GM12872 (cell line): ENCODE data around the gene HYAL1.

Source experiments
- TF ChIP-seq, protein P1 (sequence below): IDR thresholded peaks from 3 replicates; pipeline ENCODE4 v1.5.1; 2011; ENCODE audit warnings: low read depth, mild to moderate bottlenecking, low read length, moderate library complexity; ENCODE audit not compliant: insufficient read depth

HYAL1 gene

DNA sequence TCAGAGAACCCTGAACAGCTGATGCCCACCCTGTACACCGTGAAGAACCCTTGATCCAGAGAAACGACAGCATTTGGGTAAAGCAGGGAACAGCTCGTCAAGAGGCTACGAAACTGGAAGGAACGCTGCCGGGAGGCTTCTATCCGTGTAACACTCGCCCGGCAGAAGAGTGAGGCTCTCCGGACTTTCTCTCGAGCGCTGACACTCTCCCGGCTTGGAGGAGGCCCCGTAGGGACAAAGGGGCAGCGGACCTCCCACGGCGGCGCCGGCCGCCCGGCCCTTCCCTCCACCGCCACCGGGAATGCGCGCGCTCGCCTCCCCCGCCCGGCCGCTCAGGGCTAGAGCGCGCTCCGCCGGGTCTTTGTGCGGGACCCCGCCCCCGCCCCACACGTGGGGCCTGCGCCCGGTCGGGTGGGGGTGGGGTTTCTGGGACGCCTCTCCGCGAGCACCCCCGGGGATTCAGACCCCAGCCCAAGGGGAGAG, 17.5 kb upstream of the HYAL1 start:
- TF ChIP-seq, protein P1, sequence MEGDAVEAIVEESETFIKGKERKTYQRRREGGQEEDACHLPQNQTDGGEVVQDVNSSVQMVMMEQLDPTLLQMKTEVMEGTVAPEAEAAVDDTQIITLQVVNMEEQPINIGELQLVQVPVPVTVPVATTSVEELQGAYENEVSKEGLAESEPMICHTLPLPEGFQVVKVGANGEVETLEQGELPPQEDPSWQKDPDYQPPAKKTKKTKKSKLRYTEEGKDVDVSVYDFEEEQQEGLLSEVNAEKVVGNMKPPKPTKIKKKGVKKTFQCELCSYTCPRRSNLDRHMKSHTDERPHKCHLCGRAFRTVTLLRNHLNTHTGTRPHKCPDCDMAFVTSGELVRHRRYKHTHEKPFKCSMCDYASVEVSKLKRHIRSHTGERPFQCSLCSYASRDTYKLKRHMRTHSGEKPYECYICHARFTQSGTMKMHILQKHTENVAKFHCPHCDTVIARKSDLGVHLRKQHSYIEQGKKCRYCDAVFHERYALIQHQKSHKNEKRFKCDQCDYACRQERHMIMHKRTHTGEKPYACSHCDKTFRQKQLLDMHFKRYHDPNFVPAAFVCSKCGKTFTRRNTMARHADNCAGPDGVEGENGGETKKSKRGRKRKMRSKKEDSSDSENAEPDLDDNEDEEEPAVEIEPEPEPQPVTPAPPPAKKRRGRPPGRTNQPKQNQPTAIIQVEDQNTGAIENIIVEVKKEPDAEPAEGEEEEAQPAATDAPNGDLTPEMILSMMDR = no peak

DNA sequence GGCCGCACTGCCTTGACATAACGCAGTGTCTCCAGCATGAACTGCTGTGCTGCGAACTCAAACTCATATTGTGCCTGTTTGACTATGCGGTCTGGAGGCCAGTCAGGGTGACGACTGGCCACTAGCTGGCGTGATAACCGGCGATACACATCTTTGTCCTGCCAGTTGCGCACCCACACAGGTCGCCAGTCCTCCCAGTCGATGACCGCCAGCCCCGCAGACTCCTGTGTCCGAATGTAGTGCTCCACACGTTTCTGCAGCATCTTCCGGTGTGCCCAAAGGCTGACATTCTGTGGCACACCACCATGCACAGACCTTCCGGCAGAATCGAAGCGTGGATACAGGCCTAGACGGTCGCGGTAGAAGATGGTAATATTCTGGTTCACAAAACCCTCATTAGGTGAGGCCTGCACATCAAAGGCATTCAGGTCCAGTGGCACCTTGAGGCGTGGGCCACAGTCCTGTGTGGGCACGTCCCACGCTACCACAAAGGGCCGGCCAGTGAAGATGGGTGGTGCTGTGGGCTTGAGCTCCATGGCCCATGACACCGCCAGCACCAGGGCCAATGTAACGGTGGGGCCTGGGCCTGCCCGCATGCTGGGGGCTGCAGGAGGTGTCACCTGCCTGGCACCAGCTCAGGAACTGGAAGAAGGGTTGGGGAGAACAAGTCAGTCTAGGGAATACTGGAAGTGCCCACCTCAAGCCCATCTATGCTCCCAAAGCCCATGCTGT, 16.7 kb upstream of the HYAL1 start:
- TF ChIP-seq, protein P1 = no peak

DNA sequence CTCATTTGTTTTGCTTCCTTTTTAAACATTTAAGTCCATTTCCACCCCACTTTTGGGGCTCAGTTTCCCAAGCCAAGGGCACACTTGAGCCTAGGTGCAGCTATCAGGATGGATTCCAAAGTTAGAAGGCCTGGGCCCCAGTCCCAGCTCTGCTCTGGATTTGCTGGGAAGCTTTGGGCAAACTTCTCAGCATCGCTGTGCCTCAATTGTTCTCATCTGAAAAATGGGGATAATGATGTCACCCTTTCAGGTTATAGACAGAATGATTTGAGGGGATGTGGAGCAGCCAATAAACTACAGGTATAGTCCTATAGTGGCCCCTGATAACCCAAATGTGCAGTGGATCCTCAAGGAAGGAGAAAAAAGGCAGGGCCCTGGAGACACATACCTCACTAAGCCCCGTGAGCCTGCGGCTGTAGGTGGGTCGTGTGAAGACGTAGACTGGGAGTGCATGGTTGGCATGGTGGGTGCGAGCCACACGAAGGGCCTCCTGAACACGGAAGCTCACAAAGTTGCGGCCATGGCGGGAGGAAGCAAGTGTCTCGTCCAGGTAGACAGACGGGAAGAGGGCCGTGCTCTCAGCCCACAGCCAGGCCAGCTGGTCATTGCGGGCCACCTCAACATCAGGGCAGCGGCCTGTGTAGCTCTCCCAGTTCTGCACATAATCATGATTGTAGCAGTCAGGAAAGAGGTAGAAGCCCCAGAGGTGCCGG, 16.0 kb upstream of the HYAL1 start:
- TF ChIP-seq, protein P1 = no peak

DNA sequence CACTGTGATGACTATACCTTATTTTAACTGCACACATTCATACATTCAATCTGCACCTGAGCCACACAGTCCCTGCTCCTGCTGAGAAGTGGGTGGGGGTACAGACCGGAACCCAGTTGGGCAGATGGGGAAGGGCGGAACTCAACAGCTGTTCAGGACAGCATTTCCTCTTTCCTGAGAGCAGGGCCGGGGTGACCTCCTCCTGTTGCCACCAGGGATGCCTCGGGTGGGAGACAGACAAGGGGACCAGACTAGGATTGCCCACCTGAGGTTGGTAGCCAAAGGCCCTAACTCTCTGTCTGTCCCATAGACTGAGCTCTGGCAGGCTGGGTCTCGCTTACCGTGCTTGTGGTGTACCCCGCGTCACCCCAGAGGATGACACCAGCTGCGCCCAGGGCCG, 15.2 kb upstream of the HYAL1 start:
- TF ChIP-seq, protein P1 = no peak

DNA sequence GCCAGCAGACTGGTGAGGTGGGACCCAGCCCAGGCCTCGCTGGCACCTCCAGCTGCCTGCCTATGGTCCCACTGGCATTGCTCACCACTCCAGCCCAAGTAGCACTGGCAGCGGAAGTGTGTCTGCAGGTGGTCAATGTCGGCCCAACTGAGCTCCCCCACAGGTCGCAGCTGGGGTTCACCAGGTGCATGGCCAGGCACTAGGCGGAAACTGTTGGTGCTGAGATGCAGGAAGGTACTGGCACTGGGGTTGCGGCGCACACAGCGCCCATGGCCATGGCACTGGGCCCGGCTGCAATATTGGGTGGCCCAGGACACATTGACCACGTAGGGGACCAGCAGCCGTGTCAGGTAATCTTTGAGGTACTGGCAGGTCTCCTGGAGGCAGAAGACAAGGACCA, 14.8 kb upstream of the HYAL1 start:
- TF ChIP-seq, protein P1 = no peak

DNA sequence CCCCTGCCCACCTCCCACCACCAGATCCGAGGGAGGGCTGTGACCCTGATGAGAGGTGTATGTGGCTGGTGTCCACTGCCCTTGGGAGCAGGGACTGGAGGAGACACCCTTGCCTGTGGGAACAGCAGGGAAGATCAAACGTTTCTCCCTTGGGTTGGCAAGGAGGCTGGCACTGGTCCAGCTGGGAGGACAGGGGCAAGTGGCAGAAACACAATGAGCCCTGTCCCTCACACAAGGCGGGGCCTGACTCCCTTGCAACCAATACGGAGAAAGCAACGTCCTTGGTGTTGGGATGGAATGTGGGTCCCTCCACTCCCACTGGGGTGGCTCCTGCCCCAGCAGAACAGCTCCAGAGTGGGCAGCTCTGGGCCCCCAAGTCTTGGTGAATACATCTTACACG, 13.9 kb upstream of the HYAL1 start:
- TF ChIP-seq, protein P1 = no peak

DNA sequence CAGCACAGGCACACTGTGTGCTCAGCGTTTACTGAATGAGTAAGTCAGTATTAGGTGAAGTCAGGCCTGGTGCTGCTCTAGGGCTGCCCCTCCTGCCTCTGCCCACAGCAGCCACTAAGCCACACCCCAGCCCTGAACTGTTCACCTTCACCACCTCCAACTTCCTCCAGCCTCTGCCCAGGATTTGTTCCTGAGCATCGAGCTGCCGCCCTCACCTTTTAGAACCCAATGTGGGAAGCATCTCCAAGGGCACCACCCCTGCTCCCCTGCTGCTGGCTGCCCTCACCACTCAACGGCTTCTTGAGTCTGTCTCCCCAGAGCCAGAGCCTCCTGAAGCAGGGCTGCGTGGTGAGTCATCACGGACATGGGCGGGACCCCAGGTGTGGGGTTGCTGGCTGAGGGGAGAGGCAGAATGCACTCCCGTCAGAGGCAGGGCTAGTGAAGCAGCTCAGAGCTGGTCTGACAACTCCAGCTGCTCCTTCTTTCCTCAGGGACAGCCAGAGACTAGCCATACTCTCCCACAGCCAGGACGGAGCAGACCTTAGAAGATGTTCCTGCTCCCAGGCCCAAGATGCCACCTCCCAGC, 13.4 kb upstream of the HYAL1 start:
- TF ChIP-seq, protein P1 = no peak
